AG09309 (cell line): ENCODE results near the gene LTA.

Experiments
- DNase-seq: peaks from one replicate; pipeline ENCODE4 v3.0.0-alpha.2; 2010; ENCODE audit warnings: low read depth
- H3K4me3 ChIP-seq: 2 replicates; pipeline ENCODE4 v1.5.1; 2011; ENCODE audit warnings: mild to moderate bottlenecking, low read depth, low read length, moderate library complexity; ENCODE audit not compliant: control insufficient read depth
- CTCF ChIP-seq: IDR thresholded peaks from 2 replicates; pipeline ENCODE4 v1.5.1; 2011; ENCODE audit warnings: mild to moderate bottlenecking, low read depth, low read length, inconsistent platforms; ENCODE audit not compliant: insufficient read depth, control insufficient read depth; ENCODE audit errors: missing control alignments

Gene LTA

DNA sequence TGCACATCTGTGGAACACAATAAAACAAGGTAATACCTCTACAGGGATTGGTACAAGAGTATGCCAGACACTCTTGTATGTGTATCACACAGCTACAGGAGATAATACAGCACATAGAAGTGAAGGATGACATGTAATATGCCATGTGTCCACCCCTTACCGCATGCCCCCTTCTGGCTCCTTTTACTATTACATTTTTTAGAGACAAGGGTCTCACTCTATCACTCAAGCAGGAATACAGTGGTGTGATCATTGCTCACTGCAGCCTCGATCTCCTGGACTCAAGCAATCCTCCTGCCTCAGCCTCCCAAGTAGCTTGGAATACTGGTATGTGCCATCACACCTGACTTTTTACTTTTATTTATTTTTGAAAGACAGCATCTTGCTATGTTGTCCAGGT is 24.9 kb downstream of the LTA start:
- H3K4me3 ChIP-seq, result no peak overlapping the region
- TF ChIP-seq CTCF, result peak; percentile 43
- no peak for DNase-seq

DNA sequence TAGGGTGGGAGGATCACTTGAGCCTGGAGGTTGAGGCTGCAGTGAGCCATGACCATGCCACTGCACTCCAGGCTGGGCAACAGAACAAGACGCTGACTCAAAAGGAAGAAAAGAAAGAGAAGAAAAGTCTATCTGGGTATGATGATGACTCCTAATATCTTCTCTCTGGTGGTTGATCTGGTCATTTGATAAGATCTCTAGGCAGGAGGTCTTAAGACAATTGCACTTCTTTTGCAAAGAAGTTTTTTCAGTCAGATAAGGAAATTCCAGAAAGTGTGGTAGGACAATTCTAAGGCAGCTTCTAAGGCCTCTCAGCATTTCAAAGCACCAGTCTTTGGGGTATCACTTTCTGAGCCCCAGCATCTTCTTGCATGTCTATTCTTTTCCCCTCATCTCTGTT is 35.2 kb downstream of the LTA start:
- H3K4me3 ChIP-seq, result no peak overlapping the region
- DNase-seq, result no peak
- TF ChIP-seq CTCF, result no peak

DNA sequence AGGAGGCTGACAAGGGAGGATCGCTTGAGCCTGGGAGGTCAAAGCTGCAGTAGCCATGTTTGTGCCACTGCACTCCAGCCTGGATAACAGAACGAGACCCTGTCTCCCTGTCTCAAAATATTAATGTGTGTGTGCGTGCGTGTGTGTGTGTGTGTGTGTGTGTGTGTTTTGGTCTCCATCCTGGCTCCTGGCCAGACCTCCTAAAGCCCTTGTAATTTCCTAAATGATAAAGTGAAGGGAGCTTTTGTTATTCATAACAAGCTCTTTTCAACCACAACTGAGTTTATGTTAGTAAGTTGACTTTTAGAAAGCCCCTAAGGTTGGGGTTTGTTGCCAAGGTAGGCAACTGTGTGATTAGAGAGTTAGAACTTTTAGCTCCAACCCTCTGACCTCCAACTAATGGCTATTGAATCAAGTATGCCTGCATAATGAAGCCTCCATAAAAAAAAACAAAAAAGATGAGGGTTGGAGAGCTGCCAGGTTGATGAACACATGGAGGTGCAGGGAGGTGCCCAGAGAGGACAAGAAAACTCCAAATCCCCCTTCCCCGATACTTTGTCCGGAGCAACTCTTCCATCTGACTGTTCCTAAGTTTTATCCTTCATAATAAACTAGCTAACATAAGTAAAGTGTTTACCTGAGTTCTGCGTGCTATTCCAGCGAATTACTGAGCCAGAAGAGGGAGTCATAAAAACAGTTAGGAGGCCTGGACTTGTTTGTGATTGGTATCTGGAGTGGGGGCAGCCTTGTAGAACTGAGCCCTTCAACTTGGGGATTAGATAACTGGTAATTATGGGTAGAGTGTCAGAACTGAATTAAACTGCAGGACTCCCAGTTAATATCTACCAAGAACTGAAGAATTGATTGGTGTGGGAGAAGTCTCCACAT is 37.7 kb downstream of the LTA start:
- TF ChIP-seq CTCF, result no peak
- DNase-seq, result no peak
- H3K4me3 ChIP-seq, result no peak overlapping the region

GRCh38 chr6:31610968-31611367 is 38.9 kb downstream of the LTA start:
- no peak overlapping the region for H3K4me3 ChIP-seq
- TF ChIP-seq CTCF, result no peak
- no peak for DNase-seq

GRCh38 chr6:31614075-31614619 is 42.1 kb downstream of the LTA start:
- no peak for TF ChIP-seq CTCF
- DNase-seq, result no peak

DNA sequence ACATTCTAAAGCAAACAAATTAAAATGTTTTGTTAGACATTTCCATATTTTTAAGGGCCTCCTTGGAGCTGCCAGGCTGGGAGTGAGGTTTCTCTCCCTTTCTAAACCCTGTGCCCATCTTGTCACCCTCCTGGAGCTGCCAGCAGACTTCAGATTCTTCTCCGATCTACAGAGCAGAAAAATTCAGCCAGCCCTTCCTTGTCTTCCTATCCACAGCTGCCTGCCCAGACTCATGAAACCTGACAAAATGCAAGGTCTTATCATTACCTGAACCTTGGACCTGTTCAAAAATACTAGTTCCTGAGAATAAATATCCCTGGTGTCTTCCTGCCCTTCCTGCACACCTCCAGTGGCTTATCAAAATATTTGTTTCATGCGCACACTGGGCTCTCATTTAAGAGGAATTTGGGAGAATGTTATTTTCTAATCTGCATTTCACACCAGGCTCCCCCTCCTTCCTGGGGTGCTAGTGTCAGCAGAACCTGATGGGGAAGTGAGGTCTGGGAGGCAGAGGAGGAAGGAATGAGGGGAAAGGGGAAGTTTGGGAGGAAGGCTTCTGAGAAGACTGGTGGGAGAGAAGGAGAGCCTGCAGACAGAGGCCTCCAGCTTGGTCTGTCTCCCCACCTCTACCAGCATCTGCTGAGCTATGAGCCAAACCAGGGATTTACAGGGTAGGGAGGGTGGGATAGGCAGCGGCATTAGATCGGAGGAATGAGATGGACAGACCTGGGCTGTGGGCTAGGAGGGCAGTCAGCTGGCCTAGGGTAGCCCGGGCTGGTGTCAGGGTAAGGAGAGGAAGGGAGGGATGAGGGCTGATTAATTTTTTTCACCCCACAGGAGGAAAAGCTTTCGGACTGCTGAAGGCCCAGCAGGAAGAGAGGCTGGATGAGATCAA is 42.8 kb downstream of the LTA start, which contains the start of gene AIF1:
Gene AIF1 (plus strand): TSS at position 551 of the 895 bp plus-strand sequence. CDS start 96 bp downstream, at position 647.
- no peak within 1 kb of the TSS for H3K4me3 ChIP-seq
- DNase-seq, result no peak
- no peak for TF ChIP-seq CTCF

More at GRCh38 chr6:31614075-31614619, 42.1 kb downstream of the LTA start:
- H3K4me3 ChIP-seq, result no peak overlapping the region
